NCI-H2227 treated with DMSO at 0.1 percent for 48 hours (cell line): ENCODE data around the gene CSK.

Source experiments
- DNase-seq: peaks from one replicate; lab custom pipeline; 2025; lab: John Stamatoyannopoulos, UW

The CSK gene

GRCh38 chr15:74801311-74801997 is 19.6 kb downstream of the CSK start:
- DNase-seq = no peak

GRCh38 chr15:74802290-74802689 is 20.4 kb downstream of the CSK start:
- no peak for DNase-seq

- DNase-seq = no peak
Observed at GRCh38 chr15:74802862-74803447, 21.1 kb downstream of the CSK start.

GRCh38 chr15:74804935-74805334 is 23.1 kb downstream of the CSK start:
- no peak for DNase-seq

- no peak for DNase-seq
Observed at GRCh38 chr15:74807282-74807681, 25.4 kb downstream of the CSK start.

- no peak for DNase-seq
Observed at GRCh38 chr15:74808078-74808839, 26.4 kb downstream of the CSK start.

- DNase-seq = no peak
Observed at GRCh38 chr15:74808840-74809229, 27.0 kb downstream of the CSK start.

GRCh38 chr15:74809242-74809641 is 27.4 kb downstream of the CSK start:
- DNase-seq = no peak

GRCh38 chr15:74809956-74810355 is 28.1 kb downstream of the CSK start:
- no peak for DNase-seq

- no peak for DNase-seq
Observed at GRCh38 chr15:74812533-74812932, 30.7 kb downstream of the CSK start, which contains the start of gene LMAN1L. LMAN1L (plus strand) TSS chr15:74812835; CDS start chr15:74812855, 20 bp downstream.

GRCh38 chr15:74815121-74815934 is 33.4 kb downstream of the CSK start:
- no peak for DNase-seq

GRCh38 chr15:74815961-74816360 is 34.1 kb downstream of the CSK start:
- DNase-seq = no peak

- DNase-seq = peak; percentile 10
Observed at GRCh38 chr15:74816624-74817369, 34.9 kb downstream of the CSK start.

GRCh38 chr15:74817370-74817737 is 35.5 kb downstream of the CSK start:
- DNase-seq = no peak

- DNase-seq = no peak
Observed at GRCh38 chr15:74820056-74820455, 38.2 kb downstream of the CSK start.

- DNase-seq = no peak
Observed at GRCh38 chr15:74821091-74821789, 39.4 kb downstream of the CSK start.

- no peak for DNase-seq
Observed at GRCh38 chr15:74821790-74822158, 39.9 kb downstream of the CSK start.

GRCh38 chr15:74822233-74822632 is 40.4 kb downstream of the CSK start:
- DNase-seq = no peak

GRCh38 chr15:74823324-74823723 is 41.4 kb downstream of the CSK start:
- DNase-seq = no peak

- DNase-seq = no peak
Observed at GRCh38 chr15:74824976-74825375, 43.1 kb downstream of the CSK start.

GRCh38 chr15:74825866-74826265 is 44.0 kb downstream of the CSK start:
- no peak for DNase-seq
